ENCODE measurements around the gene CD200.

The CD200 gene

GRCh38 chr3:112333002-112333380 lies at the start of gene CD200:
CD200 (plus strand) TSS chr3:112333156; CDS start chr3:112333213, 57 bp downstream.
- peak in 10 of 14 donors; percentile 30 to 83 (median 68) for DNase-seq

- no peak for DNase-seq
Observed at GRCh38 chr3:112289011-112289410, 43.9 kb upstream of the CD200 start.

GRCh38 chr3:112293368-112294321 lies 39.3 kb upstream of the CD200 start, which contains the start of gene SLC9C1:
SLC9C1 (minus strand) TSS chr3:112294216; CDS start chr3:112286791, 7,425 bp downstream.
- peak in 11 of 14 donors; percentile 14 to 85 (median 63) for DNase-seq

- DNase-seq: no peak
Observed at GRCh38 chr3:112297714-112298113, 35.2 kb upstream of the CD200 start.

- DNase-seq: no peak
Observed at GRCh38 chr3:112298781-112299180, 34.2 kb upstream of the CD200 start.

GRCh38 chr3:112302150-112302830 lies 30.7 kb upstream of the CD200 start:
- DNase-seq: no peak

- peak in 1 of 14 donors; percentile 34 for DNase-seq
Observed at GRCh38 chr3:112302881-112303763, 29.8 kb upstream of the CD200 start.

GRCh38 chr3:112303764-112304325 lies 29.1 kb upstream of the CD200 start:
- peak in 3 of 14 donors; percentile 38 to 45 (median 41) for DNase-seq

- no peak for DNase-seq
Observed at GRCh38 chr3:112304611-112305010, 28.3 kb upstream of the CD200 start.

GRCh38 chr3:112306825-112307224 lies 26.1 kb upstream of the CD200 start:
- DNase-seq: no peak

- no peak for DNase-seq
Observed at GRCh38 chr3:112307557-112307956, 25.4 kb upstream of the CD200 start.

GRCh38 chr3:112308151-112308911 lies 24.6 kb upstream of the CD200 start:
- no peak for DNase-seq

- no peak for DNase-seq
Observed at GRCh38 chr3:112314649-112315048, 18.3 kb upstream of the CD200 start.

- DNase-seq: no peak
Observed at GRCh38 chr3:112315791-112316190, 17.2 kb upstream of the CD200 start.

GRCh38 chr3:112319516-112320276 lies 13.3 kb upstream of the CD200 start:
- DNase-seq: no peak

- DNase-seq: no peak
Observed at GRCh38 chr3:112320691-112321090, 12.3 kb upstream of the CD200 start.

GRCh38 chr3:112321867-112322652 lies 10.9 kb upstream of the CD200 start:
- DNase-seq: no peak

GRCh38 chr3:112327371-112327951 lies 5.5 kb upstream of the CD200 start:
- peak in 2 of 14 donors; percentile 12 to 31 for DNase-seq

- DNase-seq: no peak
Observed at GRCh38 chr3:112331851-112332250, 1.1 kb upstream of the CD200 start.
